ENCODE data around the gene MIPEP.

Gene MIPEP

GRCh38 chr13:23851106-23851505 lies 38.1 kb downstream of the MIPEP start:
- Histone ChIP-seq H3K9ac (ENCODE audit: low read depth, low read length) (no peak overlapping the region), H3K4me1 (ENCODE audit: control insufficient read depth, insufficient read depth, low read length) (peaks cover 3% of the 10 kb centered on the region; the same call in 1 of the 2 replicates), H3K27me3 (ENCODE audit: control insufficient read depth, insufficient read depth, low read length) (no peaks in the 10 kb centered on the region), H3K9me3 (ENCODE audit: control insufficient read depth, insufficient read depth, low read length) (no peaks in the 10 kb centered on the region), H3K4me3 (ENCODE audit: low read depth, low read length) (no peak overlapping the region), H3K27ac (ENCODE audit: low read depth, low read length) (no peak overlapping the region), H3K36me3 (ENCODE audit: control insufficient read depth, insufficient read depth, low read length) (no peaks in the 10 kb centered on the region)

GRCh38 chr13:23850134-23850533 lies 39.1 kb downstream of the MIPEP start:
- Histone ChIP-seq H3K27ac (ENCODE audit: low read depth, low read length) (no peak overlapping the region), H3K4me1 (ENCODE audit: control insufficient read depth, insufficient read depth, low read length) (no peaks in the 10 kb centered on the region), H3K27me3 (ENCODE audit: control insufficient read depth, insufficient read depth, low read length) (no peaks in the 10 kb centered on the region), H3K36me3 (ENCODE audit: control insufficient read depth, insufficient read depth, low read length) (no peaks in the 10 kb centered on the region), H3K9me3 (ENCODE audit: control insufficient read depth, insufficient read depth, low read length) (no peaks in the 10 kb centered on the region), H3K4me3 (ENCODE audit: low read depth, low read length) (no peak overlapping the region), H3K9ac (ENCODE audit: low read depth, low read length) (no peak overlapping the region)

DNA sequence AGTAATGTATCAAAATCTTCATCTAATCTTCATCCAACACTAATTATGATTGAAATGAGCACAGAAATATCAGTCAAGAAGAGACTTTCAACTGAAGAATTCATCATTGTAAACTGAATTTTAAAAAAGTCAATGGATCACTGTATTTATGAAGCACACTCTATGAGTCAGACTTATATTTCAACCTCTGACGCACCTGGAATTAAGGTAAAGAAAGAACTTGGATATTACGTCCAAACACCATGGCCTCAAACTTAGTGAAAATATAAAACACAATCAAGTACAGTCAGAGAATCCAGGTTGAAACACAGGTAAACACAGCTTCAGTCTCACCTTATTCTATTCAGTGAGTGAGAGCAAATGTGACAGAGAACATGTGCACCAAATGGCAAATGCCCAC lies 39.5 kb downstream of the MIPEP start:
- Histone ChIP-seq H3K9me3 (ENCODE audit: control insufficient read depth, insufficient read depth, low read length) (no peaks in the 10 kb centered on the region), H3K4me3 (ENCODE audit: low read depth, low read length) (no peak overlapping the region), H3K27ac (ENCODE audit: low read depth, low read length) (no peak overlapping the region), H3K36me3 (ENCODE audit: control insufficient read depth, insufficient read depth, low read length) (no peaks in the 10 kb centered on the region), H3K27me3 (ENCODE audit: control insufficient read depth, insufficient read depth, low read length) (no peaks in the 10 kb centered on the region), H3K4me1 (ENCODE audit: control insufficient read depth, insufficient read depth, low read length) (no peaks in the 10 kb centered on the region), H3K9ac (ENCODE audit: low read depth, low read length) (no peak overlapping the region)

- Histone ChIP-seq H3K9me3 (ENCODE audit: control insufficient read depth, insufficient read depth, low read length) (no peaks in the 10 kb centered on the region), H3K27me3 (ENCODE audit: control insufficient read depth, insufficient read depth, low read length) (no peaks in the 10 kb centered on the region), H3K4me1 (ENCODE audit: control insufficient read depth, insufficient read depth, low read length) (no peaks in the 10 kb centered on the region), H3K9ac (ENCODE audit: low read depth, low read length) (no peak overlapping the region), H3K4me3 (ENCODE audit: low read depth, low read length) (no peak overlapping the region), H3K27ac (ENCODE audit: low read depth, low read length) (no peak overlapping the region), H3K36me3 (ENCODE audit: control insufficient read depth, insufficient read depth, low read length) (no peaks in the 10 kb centered on the region)
Measured at GRCh38 chr13:23848646-23849141, 40.5 kb downstream of the MIPEP start.

DNA sequence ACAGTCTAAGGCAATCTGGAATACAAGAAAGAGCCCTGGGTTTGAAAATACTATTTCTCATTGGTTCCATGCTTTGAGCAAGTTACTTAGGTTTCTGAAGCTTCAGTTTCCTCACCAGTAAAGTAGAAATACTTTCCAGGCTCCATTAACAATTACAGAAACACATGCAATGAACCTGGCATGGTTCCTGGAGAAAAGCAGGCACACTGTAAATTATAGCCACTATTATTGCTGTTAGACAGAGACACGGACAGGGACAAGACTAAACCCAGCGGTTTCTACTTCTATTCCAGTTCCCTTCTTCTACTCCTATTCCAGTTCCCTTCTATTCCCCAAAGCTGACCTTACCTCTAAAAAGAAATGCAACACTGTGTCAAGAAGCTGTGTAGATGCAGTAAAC lies 41.2 kb downstream of the MIPEP start:
- Histone ChIP-seq H3K27ac (ENCODE audit: low read depth, low read length) (no peak overlapping the region), H3K27me3 (ENCODE audit: control insufficient read depth, insufficient read depth, low read length) (no peaks in the 10 kb centered on the region), H3K36me3 (ENCODE audit: control insufficient read depth, insufficient read depth, low read length) (no peaks in the 10 kb centered on the region), H3K4me3 (ENCODE audit: low read depth, low read length) (no peak overlapping the region), H3K9me3 (ENCODE audit: control insufficient read depth, insufficient read depth, low read length) (no peaks in the 10 kb centered on the region), H3K4me1 (ENCODE audit: control insufficient read depth, insufficient read depth, low read length) (no peaks in the 10 kb centered on the region), H3K9ac (ENCODE audit: low read depth, low read length) (no peak overlapping the region)

DNA sequence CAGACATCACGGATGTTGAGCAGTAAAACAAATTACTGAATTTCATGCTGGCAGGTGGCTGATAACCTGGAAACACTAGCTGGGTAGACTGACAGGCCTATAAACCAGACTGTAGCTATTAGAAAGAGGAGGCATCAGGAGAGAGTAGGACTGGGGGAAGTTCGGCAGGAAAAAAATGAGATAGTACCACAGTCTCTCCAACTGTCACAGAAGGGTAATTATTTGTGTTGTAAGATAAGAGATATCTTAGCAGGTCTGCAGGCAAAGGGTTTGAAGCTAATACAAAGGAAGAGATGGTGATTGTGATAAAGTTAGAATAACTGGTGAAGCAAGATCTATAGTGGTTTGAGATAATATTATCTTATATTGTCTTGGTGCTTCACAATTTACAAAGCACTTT lies 41.7 kb downstream of the MIPEP start:
- H3K4me3 ChIP-seq (ENCODE audit: low read depth, low read length) = no peak overlapping the region
- H3K27ac ChIP-seq (ENCODE audit: low read depth, low read length) = no peak overlapping the region
- no peaks in the 10 kb centered on the region for H3K27me3 ChIP-seq (ENCODE audit: control insufficient read depth, insufficient read depth, low read length)
- no peaks in the 10 kb centered on the region for H3K36me3 ChIP-seq (ENCODE audit: control insufficient read depth, insufficient read depth, low read length)
- H3K4me1 ChIP-seq (ENCODE audit: control insufficient read depth, insufficient read depth, low read length) = no peaks in the 10 kb centered on the region
- H3K9ac ChIP-seq (ENCODE audit: low read depth, low read length) = no peak overlapping the region
- H3K9me3 ChIP-seq (ENCODE audit: control insufficient read depth, insufficient read depth, low read length) = no peaks in the 10 kb centered on the region

- no peak overlapping the region for H3K27ac ChIP-seq (ENCODE audit: low read depth, low read length)
Measured at GRCh38 chr13:23845105-23845725, 44.0 kb downstream of the MIPEP start.

DNA sequence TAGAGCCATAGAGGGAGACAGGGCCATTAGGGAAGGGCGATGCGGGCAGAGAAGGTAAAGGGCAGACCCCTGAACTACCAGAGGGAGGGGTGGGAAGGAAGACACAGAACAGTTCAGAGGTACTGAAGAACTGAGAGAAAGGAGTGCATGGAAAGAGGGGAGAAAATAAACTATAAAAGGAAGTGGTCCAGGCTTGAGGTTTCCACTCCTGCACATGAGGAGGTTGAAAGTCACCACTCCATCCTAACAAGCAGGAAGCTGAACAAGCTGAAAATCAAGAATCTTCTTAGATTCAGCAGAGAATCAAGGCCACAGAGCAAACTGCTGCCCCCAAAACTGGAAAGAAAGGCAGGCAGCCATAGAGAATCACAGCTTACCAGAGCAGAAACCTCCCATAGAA lies 45.1 kb downstream of the MIPEP start:
- Histone ChIP-seq H3K27me3 (ENCODE audit: control insufficient read depth, insufficient read depth, low read length) (no peaks in the 10 kb centered on the region), H3K27ac (ENCODE audit: low read depth, low read length) (no peak overlapping the region), H3K36me3 (ENCODE audit: control insufficient read depth, insufficient read depth, low read length) (no peaks in the 10 kb centered on the region), H3K4me3 (ENCODE audit: low read depth, low read length) (no peak overlapping the region), H3K9ac (ENCODE audit: low read depth, low read length) (no peak overlapping the region), H3K4me1 (ENCODE audit: control insufficient read depth, insufficient read depth, low read length) (no peaks in the 10 kb centered on the region), H3K9me3 (ENCODE audit: control insufficient read depth, insufficient read depth, low read length) (no peaks in the 10 kb centered on the region)

More at GRCh38 chr13:23845105-23845725, 44.0 kb downstream of the MIPEP start:
- Histone ChIP-seq H3K4me3 (ENCODE audit: low read depth, low read length) (no peak overlapping the region), H3K36me3 (ENCODE audit: control insufficient read depth, insufficient read depth, low read length) (no peaks in the 10 kb centered on the region), H3K9ac (ENCODE audit: low read depth, low read length) (no peak overlapping the region), H3K9me3 (ENCODE audit: control insufficient read depth, insufficient read depth, low read length) (no peaks in the 10 kb centered on the region), H3K4me1 (ENCODE audit: control insufficient read depth, insufficient read depth, low read length) (no peaks in the 10 kb centered on the region), H3K27me3 (ENCODE audit: control insufficient read depth, insufficient read depth, low read length) (no peaks in the 10 kb centered on the region)

GRCh38 chr13:23843436-23843835 lies 45.8 kb downstream of the MIPEP start:
- no peaks in the 10 kb centered on the region for H3K36me3 ChIP-seq (ENCODE audit: control insufficient read depth, insufficient read depth, low read length)
- no peak overlapping the region for H3K9ac ChIP-seq (ENCODE audit: low read depth, low read length)
- H3K9me3 ChIP-seq (ENCODE audit: control insufficient read depth, insufficient read depth, low read length) = no peaks in the 10 kb centered on the region
- H3K4me1 ChIP-seq (ENCODE audit: control insufficient read depth, insufficient read depth, low read length) = no peaks in the 10 kb centered on the region
- H3K27me3 ChIP-seq (ENCODE audit: control insufficient read depth, insufficient read depth, low read length) = no peaks in the 10 kb centered on the region
- no peak overlapping the region for H3K27ac ChIP-seq (ENCODE audit: low read depth, low read length)
- no peak overlapping the region for H3K4me3 ChIP-seq (ENCODE audit: low read depth, low read length)

- peaks cover 2% of the 10 kb centered on the region; the same call in 1 of the 2 replicates for H3K36me3 ChIP-seq (ENCODE audit: control insufficient read depth, insufficient read depth, low read length)
- no peaks in the 10 kb centered on the region for H3K9me3 ChIP-seq (ENCODE audit: control insufficient read depth, insufficient read depth, low read length)
- no peaks in the 10 kb centered on the region for H3K4me1 ChIP-seq (ENCODE audit: control insufficient read depth, insufficient read depth, low read length)
- no peak overlapping the region for H3K9ac ChIP-seq (ENCODE audit: low read depth, low read length)
- no peak overlapping the region for H3K27ac ChIP-seq (ENCODE audit: low read depth, low read length)
- H3K4me3 ChIP-seq (ENCODE audit: low read depth, low read length) = no peak overlapping the region
- H3K27me3 ChIP-seq (ENCODE audit: control insufficient read depth, insufficient read depth, low read length) = no peaks in the 10 kb centered on the region
Measured at GRCh38 chr13:23842406-23842805, 46.8 kb downstream of the MIPEP start.

- H3K9ac ChIP-seq (ENCODE audit: low read depth, low read length) = no peak overlapping the region
- no peak overlapping the region for H3K27ac ChIP-seq (ENCODE audit: low read depth, low read length)
- H3K4me1 ChIP-seq (ENCODE audit: control insufficient read depth, insufficient read depth, low read length) = no peaks in the 10 kb centered on the region
- H3K27me3 ChIP-seq (ENCODE audit: control insufficient read depth, insufficient read depth, low read length) = no peaks in the 10 kb centered on the region
- H3K4me3 ChIP-seq (ENCODE audit: low read depth, low read length) = no peak overlapping the region
- H3K9me3 ChIP-seq (ENCODE audit: control insufficient read depth, insufficient read depth, low read length) = no peaks in the 10 kb centered on the region
- peaks cover 3% of the 10 kb centered on the region; the same call in 1 of the 2 replicates for H3K36me3 ChIP-seq (ENCODE audit: control insufficient read depth, insufficient read depth, low read length)
Measured at GRCh38 chr13:23833733-23834611, 55.2 kb downstream of the MIPEP start.

Data from HUES48 (cell line).